GM19324 (cell line): ENCODE data around the gene FBXW2.
A peak's percentile ranks its signal among the peaks of the same experiment; 100 is the strongest.

Experiments used
- ATAC-seq: cut with Tn5 transposase; IDR thresholded peaks from one replicate; pipeline ENCODE4 v1.9.1; 2021; ENCODE audit warnings: mild to moderate bottlenecking, moderate library complexity; ENCODE audit not compliant: unreplicated experiment, low FRiP score

The FBXW2 gene

DNA sequence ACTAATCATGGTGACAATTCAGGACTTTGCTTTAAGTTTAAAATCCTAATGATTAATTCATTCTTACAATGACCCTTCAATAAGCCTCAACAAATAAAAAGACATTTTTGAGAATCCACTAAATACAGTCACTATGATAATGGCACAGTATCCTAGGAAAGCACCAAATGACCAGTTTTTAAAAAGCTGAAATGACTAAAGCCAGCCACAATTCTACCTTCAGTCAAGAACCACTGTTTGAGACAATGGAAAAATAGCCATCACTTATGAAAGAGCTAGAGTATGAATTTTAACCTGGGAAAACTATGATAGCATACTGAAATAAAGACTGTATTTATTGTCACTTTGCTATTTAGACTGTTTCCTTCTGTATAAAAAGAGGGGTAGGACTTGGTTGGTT lies 14.0 kb downstream of the FBXW2 start:
- no peak for ATAC-seq

DNA sequence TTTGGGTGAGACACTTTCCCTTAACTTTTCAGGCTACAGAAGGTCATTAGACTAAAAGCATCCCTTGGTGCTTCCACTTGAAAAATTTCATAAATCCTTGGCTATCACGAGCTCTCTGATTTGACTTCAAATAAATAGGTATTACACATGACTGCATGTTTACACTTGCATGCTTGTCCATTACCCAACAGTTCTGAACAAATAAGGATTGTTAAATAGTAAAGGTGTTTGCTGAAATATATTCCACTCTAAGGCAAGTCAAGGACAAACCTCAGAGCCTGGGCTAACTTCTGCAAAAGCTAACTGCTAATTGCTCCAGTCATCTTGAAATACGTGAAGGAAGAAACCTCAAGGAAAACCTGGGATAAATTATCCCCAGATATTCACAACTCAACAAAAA lies 14.5 kb downstream of the FBXW2 start:
- no peak for ATAC-seq

GRCh38 chr9:120777229-120777628 lies 16.0 kb downstream of the FBXW2 start:
- ATAC-seq, result no peak

GRCh38 chr9:120776788-120777187 lies 16.4 kb downstream of the FBXW2 start:
- ATAC-seq, result no peak

GRCh38 chr9:120775859-120776258 lies 17.4 kb downstream of the FBXW2 start:
- no peak for ATAC-seq

GRCh38 chr9:120774719-120775118 lies 18.5 kb downstream of the FBXW2 start:
- no peak for ATAC-seq

GRCh38 chr9:120773256-120773655 lies 20.0 kb downstream of the FBXW2 start:
- ATAC-seq, result no peak

DNA sequence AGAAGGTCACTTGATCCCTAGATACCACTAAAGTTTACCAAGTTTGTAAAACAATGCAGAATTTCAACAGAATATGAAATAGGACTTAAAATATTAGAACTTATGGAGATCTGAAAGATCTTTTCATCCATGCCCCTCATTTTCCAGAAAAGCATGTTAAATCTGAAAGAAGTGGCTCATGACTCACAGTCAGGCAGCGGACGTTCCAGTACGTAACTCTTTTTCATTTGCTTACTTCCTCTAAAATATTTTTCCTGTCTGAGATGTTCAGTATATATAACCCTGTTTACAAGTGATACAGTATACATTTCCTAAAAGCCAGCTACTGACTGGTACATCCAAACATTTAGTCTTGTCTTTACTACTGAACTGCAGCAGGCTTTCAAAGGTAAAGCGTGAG lies 22.3 kb downstream of the FBXW2 start:
- no peak for ATAC-seq

DNA sequence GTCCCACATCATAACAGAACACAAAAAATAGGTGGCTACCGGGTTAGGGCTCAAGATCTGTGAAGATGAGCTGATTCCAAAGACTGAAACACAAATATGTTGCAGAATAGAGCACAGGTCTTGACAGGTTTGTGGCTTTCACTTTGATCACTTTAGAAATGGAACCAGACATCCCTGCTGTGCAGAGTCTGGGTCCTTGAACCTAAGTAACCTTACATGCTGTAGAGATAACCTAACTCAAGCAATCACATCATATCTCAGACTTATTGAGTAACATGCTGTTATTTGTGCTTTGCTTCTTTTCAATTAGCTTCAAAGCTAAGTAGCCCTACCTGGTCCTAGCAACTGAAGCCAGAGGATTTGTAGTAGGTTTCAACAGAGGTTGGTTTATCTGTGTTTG lies 24.3 kb downstream of the FBXW2 start:
- ATAC-seq, result no peak

DNA sequence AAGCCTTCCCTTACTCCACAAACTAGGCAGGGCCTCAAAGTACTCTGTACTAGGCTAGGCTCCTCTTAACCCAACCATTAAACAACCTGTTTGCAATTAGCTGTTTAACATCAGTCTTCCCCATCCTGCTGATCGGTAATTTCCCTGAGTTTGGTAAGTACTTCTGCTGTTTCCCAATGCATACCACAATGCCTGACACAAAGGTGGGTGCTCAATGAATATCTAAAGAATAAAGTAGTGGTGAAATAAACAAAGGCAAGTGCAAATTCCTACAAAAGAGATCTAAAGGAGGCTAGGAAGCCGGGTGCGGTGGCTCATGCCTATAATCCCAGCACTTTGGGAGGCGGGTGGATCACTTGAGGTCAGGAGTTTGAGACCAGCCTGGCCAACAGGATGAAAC lies 25.0 kb downstream of the FBXW2 start:
- ATAC-seq, result no peak

DNA sequence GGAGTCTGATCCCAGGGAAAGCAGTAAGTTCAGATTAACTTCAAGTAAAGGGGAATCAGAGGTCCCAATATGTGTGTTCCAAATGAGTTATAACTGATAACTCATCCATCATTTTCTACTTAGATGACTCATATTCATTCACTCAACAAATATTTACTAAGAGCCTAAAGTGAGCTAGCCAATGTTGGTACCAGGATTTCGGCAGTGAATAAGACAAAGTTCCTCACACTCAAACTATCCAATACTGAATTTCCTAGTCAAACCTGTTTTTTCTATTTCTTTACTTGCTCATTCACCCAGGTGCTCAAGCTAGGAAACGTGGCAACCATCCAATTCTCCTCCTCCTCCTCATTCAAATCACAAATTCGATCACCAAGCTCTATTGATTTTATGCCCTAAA lies 25.8 kb downstream of the FBXW2 start:
- ATAC-seq, result no peak

DNA sequence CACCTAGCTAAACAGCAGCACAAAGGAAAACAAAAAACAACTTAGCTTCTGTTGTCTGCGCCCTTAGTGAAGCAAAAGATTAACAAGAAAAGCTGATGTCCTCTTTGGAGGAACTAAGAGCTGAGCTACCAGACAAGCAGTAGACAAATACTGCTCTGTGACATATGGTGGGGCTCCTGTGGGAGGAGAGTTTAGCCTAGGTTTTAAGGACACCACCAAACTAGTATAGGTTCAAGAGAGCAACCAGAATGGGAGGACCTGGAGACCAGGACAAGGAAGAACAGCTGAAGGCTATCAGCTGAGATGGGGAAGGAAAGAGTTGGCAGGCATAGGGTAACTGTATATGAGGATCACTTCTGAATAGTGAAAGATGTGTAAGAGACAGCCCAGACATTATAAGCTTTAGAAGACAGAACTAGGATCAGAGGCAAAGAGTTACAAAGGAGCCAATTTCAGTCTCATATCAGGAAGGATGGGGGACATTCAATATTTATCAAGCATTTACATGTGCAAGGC lies 27.2 kb downstream of the FBXW2 start:
- ATAC-seq, result no peak

DNA sequence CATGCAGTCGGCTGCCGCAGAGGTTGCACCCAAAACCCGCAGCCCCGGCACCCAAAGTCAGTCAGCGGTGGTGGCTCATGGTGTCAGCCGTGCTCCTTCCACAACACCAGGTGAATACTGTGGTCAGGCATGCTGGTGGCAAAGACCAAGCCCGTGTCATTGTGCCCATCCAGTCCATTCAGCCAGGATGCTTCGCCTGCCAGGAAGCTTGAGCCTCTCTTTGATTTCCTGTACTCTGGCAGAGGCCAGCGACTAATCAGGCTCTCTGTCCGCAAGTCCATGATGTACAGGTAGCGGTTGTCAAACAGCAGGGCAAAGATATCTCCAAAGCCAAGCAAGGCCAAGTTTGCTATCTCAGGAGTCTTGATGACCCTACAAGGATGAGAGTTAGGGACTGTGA lies 28.7 kb downstream of the FBXW2 start:
- no peak for ATAC-seq

GRCh38 chr9:120761006-120761405 lies 32.2 kb downstream of the FBXW2 start:
- ATAC-seq, result no peak

- no peak for ATAC-seq
Observed at GRCh38 chr9:120759755-120760400, 33.3 kb downstream of the FBXW2 start.

- ATAC-seq, result no peak
Observed at GRCh38 chr9:120758544-120758943, 34.7 kb downstream of the FBXW2 start.

DNA sequence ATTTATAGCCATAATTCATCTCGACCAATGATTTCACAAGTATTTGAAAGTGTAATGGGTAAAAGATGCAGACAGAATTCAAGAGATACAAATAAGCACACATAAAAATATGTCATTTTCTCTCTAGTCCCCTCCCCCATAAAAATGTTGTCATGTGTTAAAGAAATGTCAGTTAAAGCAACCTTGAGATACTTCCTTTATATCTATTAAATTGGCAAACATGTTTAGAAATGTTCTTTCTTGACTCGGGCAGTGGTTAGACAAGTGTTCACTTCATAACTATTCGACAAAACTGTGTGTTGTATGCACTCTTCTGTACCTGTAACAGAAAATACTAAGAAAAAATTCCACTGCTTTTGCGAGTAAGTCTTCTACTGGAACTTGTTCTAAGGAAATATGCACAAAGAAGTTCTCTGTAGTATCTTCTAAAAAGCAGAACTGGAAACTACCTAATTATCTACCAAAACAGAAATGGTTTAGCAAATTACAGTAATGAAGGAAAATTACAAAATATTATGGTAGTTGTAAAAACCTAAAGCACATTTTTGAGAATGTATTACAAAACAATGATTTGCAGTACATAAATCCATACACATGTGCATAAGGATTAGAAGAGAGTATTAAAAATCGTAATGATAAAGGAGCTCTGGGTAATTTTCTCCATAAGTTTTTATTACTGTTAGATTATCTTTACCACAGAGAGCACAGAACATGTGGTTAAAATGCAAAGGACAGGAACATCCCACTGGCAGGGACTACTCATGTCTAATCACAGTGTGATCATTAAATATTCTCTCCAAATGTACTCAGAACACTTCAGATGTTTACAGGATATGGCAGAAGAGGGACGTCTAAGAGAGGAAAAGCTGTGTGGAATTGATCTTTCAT lies 35.9 kb downstream of the FBXW2 start:
- ATAC-seq, result no peak

- no peak for ATAC-seq
Observed at GRCh38 chr9:120756531-120756930, 36.7 kb downstream of the FBXW2 start.

DNA sequence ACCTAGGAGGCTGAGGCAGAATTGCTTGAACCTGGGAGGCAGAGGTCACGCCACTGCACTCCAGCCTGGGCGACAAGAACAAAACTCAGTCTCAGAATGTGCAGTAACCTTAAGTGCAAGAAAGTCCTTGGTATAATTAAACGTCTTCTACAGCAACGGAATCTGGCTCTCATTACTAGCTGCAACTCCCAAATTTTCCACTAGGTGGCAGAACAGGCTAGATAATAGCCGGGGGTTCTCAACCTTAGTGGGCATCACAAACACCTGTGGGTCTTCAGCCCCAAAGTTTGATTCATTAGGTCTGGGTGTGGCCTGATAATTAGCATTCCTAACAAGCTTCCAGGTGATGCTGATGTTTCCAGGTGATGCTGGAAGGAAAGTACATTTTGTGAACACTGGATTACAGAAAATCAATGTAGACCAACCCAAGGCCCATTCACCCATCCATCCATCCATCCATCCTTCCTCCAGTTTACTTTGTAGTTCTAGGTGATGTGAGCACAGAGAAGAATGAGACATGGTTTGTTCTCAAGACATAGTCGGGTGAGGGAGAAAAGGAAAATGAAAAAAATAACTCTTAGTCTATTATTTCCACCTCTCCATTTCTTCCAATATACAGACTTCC lies 37.3 kb downstream of the FBXW2 start:
- ATAC-seq, result no peak

DNA sequence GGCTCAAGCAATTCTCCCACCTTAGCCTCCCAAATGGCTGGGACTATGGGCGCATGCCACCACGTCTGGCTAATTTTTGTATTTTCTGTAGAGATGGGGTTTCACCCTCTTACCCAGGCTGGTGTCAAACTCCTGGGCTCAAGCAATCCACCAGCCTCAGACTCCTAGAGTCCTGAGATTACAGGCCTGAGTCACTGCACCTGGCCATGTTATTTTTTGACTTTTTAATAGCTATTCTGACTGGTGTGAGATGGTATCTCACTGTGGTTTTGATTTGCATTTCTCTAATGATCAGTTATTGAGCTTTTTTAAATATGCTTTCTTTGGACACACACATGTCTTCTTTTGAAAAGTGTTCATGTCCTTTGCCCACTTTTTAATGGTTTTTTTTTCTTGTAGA lies 38.2 kb downstream of the FBXW2 start:
- peak; percentile 73 for ATAC-seq

DNA sequence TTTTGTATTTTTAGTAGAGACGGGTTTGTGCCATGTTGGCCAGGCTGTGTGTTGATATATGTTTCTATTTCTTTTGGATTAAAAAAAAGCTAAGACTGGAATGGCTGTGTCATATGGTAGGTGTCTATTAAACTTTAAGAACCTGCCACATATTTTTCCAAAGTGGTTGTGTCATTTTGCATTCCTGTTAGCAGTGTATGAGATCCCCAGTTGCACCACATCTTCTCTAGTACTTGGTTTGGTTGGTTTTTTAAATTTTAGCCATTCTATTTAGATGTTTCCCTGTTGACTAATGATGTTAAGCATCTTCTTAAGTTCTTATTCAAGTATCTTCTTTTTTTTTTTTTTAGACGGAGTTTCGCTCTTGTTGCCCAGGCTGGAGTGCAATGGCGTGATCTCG lies 42.8 kb downstream of the FBXW2 start:
- ATAC-seq, result no peak
